ENCODE measurements around the gene PIGM.

PIGM gene

DNA sequence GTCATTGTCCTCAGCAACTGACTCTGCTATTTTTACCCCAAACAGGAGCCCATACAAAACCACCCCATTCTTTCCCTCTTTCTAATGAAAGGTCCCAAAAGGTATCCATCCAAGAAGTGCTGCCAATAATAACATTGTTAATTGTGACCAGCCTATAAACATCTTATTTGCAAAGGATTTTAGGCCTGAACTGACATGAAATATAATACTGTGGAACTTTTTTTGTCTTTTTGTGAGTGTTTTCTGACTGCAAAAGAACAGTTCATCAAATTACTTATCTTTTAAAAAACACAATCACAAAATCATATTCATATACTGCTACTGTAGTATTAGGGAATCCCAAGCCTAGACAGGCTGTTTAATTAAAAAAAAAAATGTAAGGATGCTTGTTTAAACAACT lies 3.4 kb downstream of the PIGM start:
- no peak overlapping the region for H3K4me2 ChIP-seq (ENCODE audit: low read length)
- H3K4me3 ChIP-seq (ENCODE audit: low read depth, low read length) = no peak overlapping the region
- no peak overlapping the region for H3K27ac ChIP-seq
- no peak overlapping the region for H2AFZ ChIP-seq
- H3K79me2 ChIP-seq = no peaks in the 10 kb centered on the region
- no peaks in the 10 kb centered on the region for H3K36me3 ChIP-seq (ENCODE audit: control insufficient read depth, insufficient read depth, low read length)
- no peak overlapping the region for H3K9ac ChIP-seq
- no peaks in the 10 kb centered on the region for H3K27me3 ChIP-seq (ENCODE audit: control insufficient read depth, insufficient read depth, low read length)
- H3K4me1 ChIP-seq = no peaks in the 10 kb centered on the region
- TF ChIP-seq, protein P1, sequence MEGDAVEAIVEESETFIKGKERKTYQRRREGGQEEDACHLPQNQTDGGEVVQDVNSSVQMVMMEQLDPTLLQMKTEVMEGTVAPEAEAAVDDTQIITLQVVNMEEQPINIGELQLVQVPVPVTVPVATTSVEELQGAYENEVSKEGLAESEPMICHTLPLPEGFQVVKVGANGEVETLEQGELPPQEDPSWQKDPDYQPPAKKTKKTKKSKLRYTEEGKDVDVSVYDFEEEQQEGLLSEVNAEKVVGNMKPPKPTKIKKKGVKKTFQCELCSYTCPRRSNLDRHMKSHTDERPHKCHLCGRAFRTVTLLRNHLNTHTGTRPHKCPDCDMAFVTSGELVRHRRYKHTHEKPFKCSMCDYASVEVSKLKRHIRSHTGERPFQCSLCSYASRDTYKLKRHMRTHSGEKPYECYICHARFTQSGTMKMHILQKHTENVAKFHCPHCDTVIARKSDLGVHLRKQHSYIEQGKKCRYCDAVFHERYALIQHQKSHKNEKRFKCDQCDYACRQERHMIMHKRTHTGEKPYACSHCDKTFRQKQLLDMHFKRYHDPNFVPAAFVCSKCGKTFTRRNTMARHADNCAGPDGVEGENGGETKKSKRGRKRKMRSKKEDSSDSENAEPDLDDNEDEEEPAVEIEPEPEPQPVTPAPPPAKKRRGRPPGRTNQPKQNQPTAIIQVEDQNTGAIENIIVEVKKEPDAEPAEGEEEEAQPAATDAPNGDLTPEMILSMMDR (IDR thresholded peaks at IDR 0.05) = no peak
- no peaks in the 10 kb centered on the region for H3K9me3 ChIP-seq (ENCODE audit: control insufficient read depth, low read length)

GRCh38 chr1:160025314-160025713 lies 6.5 kb downstream of the PIGM start:
- Histone ChIP-seq H3K9ac (no peak overlapping the region), H3K27me3 (ENCODE audit: control insufficient read depth, insufficient read depth, low read length) (no peaks in the 10 kb centered on the region), H3K4me1 (no peaks in the 10 kb centered on the region), H3K79me2 (no peaks in the 10 kb centered on the region), H3K4me3 (ENCODE audit: low read depth, low read length) (no peak overlapping the region), H2AFZ (no peak overlapping the region), H3K4me2 (ENCODE audit: low read length) (no peak overlapping the region), H3K27ac (no peak overlapping the region), H3K9me3 (ENCODE audit: control insufficient read depth, low read length) (no peaks in the 10 kb centered on the region), H3K36me3 (ENCODE audit: control insufficient read depth, insufficient read depth, low read length) (no peaks in the 10 kb centered on the region)
- TF ChIP-seq, protein P1 (IDR thresholded peaks at IDR 0.05) = no peak

- H3K9me3 ChIP-seq (ENCODE audit: control insufficient read depth, low read length) = no peaks in the 10 kb centered on the region
- H3K36me3 ChIP-seq (ENCODE audit: control insufficient read depth, insufficient read depth, low read length) = no peaks in the 10 kb centered on the region
- no peak overlapping the region for H3K27ac ChIP-seq
- H3K4me1 ChIP-seq = no peaks in the 10 kb centered on the region
- no peak overlapping the region for H2AFZ ChIP-seq
- no peak overlapping the region for H3K4me2 ChIP-seq (ENCODE audit: low read length)
- TF ChIP-seq, protein P1 (IDR thresholded peaks at IDR 0.05) = no peak
- no peaks in the 10 kb centered on the region for H3K27me3 ChIP-seq (ENCODE audit: control insufficient read depth, insufficient read depth, low read length)
- H3K4me3 ChIP-seq (ENCODE audit: low read depth, low read length) = no peak overlapping the region
- H3K79me2 ChIP-seq = no peaks in the 10 kb centered on the region
- H3K9ac ChIP-seq = no peak overlapping the region
Observed at GRCh38 chr1:160024195-160024905, 7.4 kb downstream of the PIGM start.

DNA sequence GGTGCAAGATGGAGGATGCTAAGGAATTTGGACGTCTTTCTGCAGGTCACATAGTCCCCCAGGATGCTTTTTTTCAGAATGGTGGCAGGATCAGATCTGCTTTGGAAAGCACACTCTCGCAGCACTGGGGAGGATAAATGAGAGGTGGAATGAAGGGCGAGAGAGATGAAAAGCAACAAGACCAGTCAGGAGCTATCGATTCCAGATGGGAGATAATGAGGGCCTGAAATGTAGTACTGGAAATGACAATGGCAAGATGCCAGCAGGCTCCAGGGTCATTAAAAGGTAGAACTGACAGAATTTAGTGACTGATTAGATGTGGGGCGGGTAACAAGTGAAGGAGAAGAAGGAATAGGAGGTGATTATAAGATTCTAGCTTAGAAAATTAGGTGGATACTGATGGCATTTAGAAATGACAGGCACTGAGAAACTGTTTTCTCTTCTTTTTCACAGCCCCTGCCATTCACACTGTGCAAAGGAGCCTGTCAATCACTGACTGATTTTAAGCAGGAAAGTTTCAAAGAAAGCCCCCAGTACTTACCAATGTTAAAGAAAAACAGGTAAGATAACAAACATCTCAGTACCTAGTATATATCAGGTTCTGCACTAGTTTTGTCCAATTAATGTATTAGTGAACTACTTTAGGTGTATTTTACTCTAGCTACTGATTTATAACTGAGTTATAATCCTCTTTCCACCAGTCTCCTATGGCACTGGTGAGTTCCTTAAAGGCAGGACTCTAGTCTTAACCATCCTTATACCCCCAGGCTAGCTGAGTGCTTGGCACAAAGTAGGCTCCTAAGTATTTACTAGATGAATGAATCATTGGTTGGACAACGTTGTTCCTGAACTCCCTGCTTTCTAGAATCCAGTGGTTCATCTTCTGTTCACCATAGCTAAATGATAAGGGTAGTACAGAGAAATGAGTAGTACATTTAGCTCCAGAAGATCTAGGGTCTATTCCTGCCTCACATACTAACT lies 9.2 kb downstream of the PIGM start:
- H3K27ac ChIP-seq = no peak overlapping the region
- H3K79me2 ChIP-seq = no peaks in the 10 kb centered on the region

More for the DNA sequence above, 9.2 kb downstream of the PIGM start:
- Histone ChIP-seq H3K36me3 (ENCODE audit: control insufficient read depth, insufficient read depth, low read length) (no peaks in the 10 kb centered on the region), H3K4me2 (ENCODE audit: low read length) (no peak overlapping the region), H2AFZ (no peak overlapping the region), H3K27me3 (ENCODE audit: control insufficient read depth, insufficient read depth, low read length) (no peaks in the 10 kb centered on the region), H3K4me3 (ENCODE audit: low read depth, low read length) (no peak overlapping the region), H3K9ac (no peak overlapping the region), H3K9me3 (ENCODE audit: control insufficient read depth, low read length) (no peaks in the 10 kb centered on the region), H3K4me1 (no peaks in the 10 kb centered on the region)
- TF ChIP-seq, protein P1 (IDR thresholded peaks at IDR 0.05) = no peak

Measured in parathyroid adenoma (tissue), 2 donors.